GM19025 (cell line): ENCODE data around the gene UBE4B.
"Not testable (repeated sequence)": the region's sequence is repeated elsewhere in the genome, so short reads cannot be mapped to it uniquely, and the experiment has no call there.

Experiments
- ATAC-seq: cut with Tn5 transposase; IDR thresholded peaks from one replicate; pipeline ENCODE4 v1.9.1; 2021; ENCODE audit warnings: mild to moderate bottlenecking, low read depth, moderate library complexity; ENCODE audit not compliant: unreplicated experiment

UBE4B gene

DNA sequence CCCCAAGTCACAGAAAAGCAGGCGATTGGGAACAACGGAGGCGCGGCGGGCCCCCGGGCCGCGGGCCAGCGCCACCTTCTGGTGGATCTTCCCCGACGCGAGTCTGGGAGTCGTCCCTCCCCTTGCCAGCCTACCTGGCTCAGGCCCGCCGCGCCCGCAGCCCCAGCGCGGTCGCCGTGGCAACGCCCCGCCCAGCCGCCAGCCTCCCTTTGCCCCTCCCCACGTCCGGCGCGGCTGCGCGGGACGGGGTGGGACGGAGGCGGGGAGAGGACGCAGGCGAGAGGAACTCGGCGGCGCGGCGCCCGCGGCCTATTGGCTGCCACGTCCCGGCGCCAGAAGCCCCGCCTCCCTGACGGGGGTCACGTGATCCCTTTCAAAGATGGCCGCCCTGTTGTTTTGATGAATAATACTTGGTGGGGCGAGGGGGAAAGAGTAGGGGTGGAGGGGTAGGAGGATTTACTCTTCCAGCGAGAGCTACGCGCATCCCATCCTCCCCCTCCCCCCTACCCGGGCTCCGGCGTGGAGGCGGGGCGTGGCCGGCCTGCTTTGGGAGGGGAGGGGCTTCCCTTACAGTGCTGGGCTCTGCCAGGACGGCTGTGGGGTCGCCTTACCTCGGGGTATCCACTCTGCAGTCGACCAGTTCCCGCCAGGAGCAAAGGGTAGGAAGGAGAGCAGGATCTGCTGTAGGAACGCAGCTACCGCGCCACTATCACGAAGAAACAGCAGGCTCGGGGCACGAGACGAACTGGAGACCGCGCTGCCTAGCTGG, at the start of gene UBE4B:
Gene UBE4B (plus strand): TSS at position 369 of the 769 bp plus-strand sequence. CDS start 713 bp downstream, outside the sequence.
- peak; percentile 95 for ATAC-seq

DNA sequence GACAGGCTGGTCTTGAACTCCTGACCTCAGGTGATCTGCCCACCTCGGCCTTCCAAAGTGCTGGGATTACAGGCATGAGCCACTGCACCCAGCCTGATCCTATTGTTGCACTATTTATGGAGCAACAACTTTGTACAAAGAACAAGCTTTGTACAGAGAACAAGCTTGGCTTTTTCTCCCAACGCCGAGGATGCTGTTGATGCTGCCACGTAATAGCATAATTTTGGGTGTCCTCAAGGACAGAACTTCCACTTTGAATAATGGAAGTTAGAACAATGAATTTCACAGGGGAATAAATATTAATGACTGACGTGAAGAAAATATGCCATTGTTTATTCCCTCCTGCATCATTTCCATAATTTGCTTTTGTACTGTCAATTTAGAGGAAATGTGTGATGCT, 48.5 kb upstream of the UBE4B start:
- no peak for ATAC-seq

DNA sequence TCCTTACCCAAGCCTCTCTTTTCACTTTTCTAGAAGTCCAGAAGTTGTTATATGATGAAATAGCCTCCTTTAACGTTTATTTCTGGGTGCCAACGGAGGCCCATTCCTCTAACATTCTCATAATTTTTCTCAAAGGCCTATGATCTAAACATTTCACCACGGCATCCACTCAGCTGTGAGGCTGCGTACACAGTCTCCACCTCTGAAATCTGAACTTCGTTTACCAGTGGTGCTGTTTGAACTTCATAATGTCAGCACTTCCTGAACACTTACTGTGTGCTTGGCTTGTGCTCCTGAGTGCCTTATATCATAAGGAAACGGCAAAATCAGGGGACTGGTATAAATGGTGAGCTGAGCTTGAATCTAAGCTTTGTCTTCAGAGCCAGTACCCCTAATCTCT, 47.8 kb upstream of the UBE4B start:
- ATAC-seq, result no peak

DNA sequence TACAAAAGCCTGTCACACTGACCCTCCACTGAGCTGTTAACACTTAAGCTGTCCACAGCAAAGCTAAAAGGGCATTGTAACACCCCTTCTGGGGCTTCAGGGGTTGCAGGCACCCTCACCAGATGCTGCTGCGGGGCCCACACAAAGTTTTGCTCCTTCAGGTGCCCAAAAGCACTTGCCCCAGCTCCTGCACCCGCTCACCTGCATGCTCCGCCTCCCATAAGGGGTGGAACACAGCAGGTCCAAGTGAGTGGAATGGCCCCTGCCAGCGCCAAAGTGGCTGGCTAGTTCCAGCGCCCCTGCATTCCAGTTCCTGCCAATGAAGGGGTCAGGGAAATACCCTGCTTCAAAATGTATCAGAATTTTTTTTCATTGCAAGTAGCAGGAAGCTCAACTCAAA, 43.0 kb upstream of the UBE4B start:
- no peak for ATAC-seq

DNA sequence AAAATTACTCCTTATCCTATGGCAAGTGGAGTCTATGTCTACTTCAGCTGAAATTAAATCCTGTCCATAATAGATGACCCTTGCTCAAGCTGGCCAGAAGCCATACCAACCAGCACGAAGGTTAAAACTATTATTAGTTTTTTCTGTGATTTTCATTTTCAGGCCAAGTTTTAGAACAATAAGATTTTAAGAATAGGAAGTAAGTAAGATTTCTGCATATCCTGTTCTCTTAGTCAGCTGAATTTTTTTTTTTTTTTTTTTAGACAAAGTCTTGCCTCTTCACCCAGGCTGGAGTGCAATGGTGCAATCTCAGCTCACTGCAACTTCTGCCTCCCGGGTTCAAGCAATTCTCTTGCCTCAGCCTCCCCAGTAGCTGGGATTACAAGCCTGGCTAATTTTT, 41.8 kb upstream of the UBE4B start:
- ATAC-seq, result no peak

DNA sequence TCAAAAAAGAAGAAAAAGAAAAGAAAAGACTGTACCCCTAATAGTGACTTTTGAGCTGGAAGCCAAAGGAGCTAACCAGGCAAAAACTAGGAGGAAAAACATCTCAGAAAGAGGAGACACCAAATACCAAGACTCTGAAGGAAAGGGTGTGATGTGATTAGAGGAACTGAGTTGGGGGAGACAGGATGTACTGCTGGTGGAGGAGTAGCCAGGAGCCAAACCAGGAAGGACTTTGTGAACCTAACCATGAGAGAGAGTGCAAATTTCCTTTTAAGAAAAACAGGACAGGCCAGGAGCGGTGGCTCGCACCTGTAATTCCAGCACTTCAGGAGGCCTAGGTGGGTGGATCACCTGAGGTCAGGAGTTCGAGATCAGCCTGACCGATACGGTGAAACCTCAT, 39.8 kb upstream of the UBE4B start:
- no peak for ATAC-seq

DNA sequence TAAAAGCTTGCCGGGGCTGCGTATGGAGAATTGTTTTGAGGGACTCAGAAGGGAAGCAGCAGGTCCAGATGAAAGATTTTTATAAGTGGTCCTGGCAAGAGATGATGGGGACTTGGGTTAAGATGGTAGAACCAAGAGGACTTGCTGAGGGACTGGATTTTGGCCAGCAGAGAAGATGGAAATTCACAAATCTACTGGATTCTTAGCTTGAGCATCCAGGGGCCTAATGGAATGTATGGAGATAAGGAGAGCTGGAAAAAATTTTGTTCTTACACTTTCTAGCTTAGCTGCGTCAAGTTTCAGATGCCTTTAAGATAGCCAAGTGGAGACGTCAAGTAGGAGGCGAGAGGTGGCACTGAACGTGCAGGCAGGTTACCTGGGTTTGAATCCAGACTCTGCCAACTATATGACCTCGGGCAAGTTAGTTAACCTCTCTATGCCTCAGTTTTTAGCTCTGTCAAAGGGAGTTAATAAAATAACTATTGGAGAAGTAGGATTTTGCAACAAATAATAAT, 39.1 kb upstream of the UBE4B start:
- no peak for ATAC-seq

DNA sequence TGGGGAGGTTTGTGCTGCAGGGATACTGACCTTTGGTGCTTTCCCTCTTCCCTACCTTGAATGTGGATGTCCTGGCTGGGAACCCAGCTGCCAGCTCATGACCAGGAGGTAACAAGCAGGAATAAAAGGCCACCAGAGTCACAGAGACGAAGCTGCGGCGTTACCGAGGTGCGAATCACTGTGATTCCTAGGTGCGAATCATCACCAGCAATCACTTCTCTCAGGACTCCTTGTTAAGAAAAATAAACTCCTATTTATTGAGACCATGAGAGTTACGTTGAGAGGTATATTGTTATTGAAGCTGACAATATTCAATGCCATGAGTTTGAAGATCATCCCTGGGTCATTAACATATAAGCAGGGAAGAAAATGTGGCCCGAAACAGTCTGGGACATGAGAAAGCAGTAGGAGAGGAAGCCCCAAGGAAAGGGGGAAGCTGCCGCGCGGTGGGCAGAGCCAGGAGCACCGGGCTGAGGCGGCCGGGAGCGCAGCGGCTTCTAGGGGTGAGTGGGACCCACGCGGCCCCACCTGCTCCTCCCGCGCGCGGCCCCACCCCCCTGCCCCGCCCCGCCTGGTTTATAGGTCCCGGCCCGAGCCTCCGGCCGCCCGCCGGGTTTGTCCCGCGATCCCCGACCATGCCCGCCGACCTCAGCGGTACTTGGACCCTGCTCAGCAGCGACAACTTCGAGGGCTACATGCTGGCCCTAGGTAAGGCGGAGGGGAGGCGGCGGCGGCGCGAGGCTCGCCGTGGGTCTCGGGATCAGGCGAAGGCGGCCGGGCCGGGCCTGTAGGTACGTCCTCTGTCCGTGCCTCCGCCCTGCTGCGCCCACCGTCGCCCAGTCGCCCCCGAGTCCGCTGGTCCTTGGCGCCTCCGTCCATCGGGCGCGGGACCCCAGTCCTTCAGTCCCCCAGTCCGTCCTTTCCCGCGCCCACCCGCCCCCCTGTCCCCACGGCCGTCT, 35.9 kb upstream of the UBE4B start, which contains the start of gene RBP7:
Gene RBP7 (plus strand): TSS at position 605 of the 959 bp plus-strand sequence. CDS start 31 bp downstream, at position 636.
- ATAC-seq, result no peak

DNA sequence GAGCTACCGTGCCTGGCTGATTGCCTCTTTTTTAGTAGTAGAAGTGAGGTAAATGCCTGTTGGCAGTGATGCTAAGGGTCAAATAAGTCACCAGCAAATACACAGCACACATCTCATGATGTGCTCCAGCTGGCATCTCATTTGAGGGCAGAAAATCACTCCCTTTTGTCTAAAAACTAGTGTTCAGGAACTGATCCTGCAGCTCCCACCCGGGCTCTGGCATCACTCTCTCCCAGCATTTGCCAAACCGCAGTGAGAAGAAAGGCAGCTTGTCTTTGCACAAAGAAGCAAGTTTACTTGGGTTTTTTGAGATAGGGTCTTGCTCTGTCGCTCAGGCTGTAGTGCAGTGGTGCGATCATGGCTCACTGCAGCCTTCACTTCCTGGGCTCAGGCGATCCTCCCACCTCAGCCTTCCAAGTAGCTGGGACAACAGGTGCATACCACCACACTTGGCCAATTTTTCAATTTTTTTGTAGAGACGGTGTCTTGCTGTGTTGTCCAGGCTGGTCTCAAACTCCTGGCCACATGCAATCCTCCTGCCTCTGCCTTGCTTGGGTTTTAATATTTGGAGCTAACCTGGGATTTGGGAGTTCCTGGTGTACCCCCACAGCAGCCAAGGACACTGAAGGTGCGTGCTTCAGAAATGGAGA, 31.6 kb upstream of the UBE4B start:
- no peak for ATAC-seq

DNA sequence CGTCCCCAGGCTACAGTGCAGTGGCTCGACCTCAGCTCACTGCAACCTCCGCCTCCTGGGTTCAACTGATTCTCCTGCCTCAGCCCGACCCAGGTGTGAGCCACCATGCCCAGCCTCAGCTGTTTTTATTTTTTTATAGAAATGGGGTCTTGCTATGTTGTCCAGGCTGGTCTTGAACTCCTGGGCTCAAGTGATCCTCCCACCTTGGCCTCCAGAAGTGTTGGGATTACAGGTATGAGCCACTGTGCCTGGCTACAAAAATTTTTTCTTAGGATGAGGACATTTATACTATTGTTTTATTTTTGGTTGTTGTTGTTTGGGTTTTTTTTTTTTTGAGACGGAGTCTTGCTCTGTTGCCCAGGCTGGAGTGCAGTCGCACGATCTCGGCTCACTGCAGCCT, 27.5 kb upstream of the UBE4B start:
- not testable (repeated sequence) for ATAC-seq

DNA sequence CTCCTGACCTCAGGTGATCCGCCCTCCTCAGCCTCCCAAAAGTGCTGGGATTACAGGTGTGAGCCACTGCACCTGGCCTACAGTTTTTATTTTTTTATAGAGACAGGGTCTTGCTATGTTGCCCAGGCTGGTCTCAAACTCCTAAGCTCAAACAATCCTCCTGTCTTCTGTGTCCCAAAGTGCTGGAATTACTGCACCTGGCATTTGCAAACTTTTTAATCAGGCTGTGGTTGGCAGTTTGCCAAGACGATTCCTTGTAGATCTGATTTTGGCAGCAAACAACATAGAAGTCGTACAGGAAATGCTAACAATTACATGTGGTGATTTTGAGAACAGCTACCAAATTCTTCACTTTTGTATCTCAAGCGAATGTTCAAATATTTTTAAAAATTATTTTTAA, 25.6 kb upstream of the UBE4B start:
- no peak for ATAC-seq

DNA sequence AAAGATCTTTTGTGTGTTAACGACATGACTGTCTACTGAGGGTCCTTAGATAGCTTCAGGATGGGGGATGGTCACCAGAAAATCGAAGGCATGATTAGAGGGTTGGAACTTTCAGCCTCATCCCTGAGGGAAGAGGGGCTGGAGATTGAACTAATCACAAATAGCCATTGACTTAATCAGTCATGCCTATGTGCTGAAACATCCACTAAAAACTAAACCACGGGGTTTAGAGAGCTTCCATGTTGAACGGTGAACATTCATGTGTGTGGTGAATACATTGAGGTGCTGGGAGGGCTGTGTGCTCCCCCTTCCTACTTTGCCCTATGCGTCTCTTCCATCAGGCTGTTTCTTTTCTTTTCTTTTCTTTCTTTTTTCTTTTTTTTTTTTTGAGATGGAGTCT, 18.7 kb upstream of the UBE4B start:
- ATAC-seq, result no peak

DNA sequence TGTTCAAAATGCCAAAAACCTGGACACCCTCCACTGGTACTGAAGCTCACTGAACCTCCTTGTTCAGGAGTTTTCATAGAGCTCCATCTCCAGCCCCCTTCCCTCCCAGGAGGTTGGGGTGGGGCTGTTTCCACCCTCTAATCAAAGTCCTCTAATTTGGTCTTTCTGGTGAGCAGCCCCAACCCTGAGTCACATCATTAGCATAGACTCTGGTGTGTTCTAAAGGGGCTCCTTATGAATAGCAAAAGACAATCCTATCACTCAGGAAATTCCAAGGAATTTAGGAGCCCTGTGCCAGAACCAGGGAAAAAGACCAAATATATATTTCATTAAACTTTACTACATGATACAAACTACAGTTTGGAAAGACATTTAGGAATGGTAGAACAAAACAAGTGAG, 13.2 kb upstream of the UBE4B start:
- no peak for ATAC-seq

DNA sequence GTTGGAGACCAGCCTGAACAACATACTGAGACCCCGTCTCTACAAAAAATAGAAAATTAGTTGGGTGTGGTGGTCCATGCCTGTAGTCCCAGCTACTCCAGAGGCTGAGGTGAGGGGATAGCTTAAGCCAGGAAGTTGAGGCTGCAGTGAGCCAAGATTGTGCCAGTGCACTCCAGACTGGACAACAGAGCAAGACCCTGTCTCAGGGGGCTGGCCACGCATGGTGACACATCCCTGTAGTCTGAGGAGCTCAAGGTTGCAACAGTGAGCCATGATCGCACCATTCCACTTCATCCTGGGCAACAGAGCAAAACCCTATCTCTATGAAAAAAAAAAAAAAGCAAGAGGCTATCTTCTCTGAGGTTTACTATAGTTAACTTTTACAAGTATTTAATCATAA, 12.7 kb upstream of the UBE4B start:
- ATAC-seq, result no peak

DNA sequence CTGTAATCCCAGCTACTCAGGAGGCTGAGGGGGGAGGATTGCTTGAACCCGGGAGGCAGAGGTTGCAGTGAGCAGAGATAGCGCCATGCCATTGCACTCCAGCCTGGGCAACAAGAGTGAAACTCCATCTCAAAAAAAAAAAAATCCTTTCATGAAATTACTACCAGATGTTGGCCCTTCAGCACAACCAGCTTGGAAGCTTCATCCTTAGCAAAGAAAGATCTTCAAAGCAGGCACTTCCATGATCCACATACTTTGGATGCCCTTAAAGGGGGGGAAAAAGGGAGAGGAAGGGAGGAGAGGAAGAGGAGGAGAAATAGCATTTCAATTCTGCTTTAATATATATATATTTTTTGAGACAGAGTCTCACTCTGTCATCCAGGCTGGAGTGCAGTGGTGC, 12.1 kb upstream of the UBE4B start:
- not testable (repeated sequence) for ATAC-seq

DNA sequence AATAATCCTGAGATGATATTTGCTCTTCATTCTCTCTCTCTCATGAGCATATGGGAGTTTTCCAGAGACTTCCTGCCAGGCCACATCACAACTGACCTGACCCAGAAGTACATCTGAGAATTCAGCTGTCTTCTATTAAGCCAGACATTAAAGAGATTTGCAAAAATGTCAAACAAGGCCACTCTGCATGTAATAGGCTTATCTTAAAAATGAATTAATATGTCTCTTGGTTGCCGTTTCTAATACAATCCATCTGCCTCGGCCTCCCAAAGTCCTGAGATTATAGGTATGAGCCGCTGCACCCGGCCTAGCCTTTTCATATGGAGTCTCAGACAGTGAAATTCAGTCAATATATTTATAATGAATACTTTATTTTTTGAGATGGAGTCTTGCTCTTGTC, 10.8 kb upstream of the UBE4B start:
- not testable (repeated sequence) for ATAC-seq

DNA sequence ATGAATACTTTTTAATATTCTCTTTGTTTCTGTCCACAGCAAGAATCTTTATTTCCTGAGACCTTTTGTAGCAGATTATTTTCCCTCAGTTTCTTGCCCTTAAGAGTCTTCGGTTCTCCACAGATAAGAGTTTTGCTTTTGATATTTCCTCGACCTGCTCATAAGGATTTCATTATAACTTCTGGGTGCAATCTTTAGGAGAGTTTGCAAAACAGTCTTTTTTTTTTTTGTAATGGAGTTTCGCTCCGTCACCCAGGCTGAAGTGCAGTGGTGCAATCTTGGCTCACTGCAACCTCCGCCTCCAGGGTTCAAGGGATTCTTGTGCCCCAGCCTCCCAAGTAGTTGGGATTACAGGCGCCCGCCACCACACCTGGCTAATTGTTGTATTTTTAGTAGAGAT, 10.1 kb upstream of the UBE4B start:
- no peak for ATAC-seq

DNA sequence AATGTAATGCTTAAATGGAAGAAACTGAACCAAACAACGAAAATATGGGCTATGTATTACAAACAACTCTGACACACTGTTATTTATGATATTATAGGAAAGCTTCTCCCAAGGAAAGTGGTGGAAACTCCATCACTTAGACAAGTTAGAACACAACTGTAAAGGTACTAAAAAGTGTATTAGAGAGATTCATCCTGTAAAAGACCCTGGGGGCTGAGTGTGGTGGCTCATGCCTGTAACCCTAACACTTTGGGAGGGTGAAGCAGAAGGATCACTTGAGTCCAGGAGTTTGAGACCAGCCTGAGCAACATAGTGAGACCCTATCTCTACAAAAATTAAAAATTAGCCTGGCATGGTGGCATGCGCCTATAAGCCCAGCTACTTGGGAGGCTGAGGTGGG, 7.4 kb upstream of the UBE4B start:
- no peak for ATAC-seq

DNA sequence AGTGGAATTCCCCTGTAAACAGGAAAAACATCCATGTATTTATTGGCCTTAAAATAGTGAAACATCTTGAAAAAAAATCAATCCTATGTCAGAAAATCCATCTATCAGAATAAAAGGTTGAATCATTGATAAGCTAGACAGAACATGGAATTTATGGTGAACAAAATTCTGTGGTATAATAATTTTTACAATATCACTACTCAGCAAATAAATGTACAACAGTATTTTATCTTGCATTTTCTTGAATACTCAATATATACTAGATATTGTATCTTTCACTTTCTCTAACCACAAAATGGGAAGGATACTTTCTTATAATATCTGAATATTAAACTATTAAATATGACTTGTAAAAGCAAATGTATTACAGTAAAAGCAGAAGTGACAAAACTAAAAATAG, 5.7 kb upstream of the UBE4B start:
- no peak for ATAC-seq

DNA sequence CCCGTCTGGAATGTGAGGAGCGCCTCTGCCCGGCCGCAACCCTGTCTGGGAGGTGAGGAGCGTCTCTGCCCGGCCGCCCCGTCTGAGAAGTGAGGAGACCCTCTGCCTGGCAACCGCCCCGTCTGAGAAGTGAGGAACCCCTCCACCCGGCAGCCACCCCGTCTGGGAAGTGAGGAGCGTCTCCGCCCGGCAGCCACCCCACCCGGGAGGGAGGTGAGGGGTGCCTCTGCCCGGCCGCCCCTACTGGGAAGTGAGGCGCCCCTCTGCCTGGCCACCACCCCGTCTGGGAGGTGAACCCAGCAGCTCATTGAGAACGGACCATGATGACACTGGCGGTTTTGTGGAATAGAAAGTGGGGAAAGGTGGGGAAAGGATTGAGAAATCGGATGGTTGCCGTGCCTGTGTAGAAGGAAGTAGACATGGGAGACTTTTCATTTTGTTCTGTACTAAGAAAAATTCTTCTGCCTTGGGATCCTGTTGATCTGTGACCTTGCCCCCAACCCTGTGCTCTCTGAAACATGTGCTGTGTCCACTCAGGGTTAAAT, 3.7 kb upstream of the UBE4B start:
- not testable (repeated sequence) for ATAC-seq
